HEK293 (cell line): Measurements from ENCODE around the gene DNAH3.
A peak's percentile ranks its signal among the peaks of the same experiment; 100 is the strongest.

Experiments
- KLF10 ChIP-seq: fragments of 450-650 bp; IDR thresholded peaks from 2 replicates; pipeline ENCODE4 v1.5.1; 2018; ENCODE audit warnings: missing biosample characterization, mild to moderate bottlenecking, missing genetic modification characterization
- KLF16 ChIP-seq: fragments of 450-650 bp; formaldehyde crosslinking; IDR thresholded peaks from 2 replicates; pipeline ENCODE4 v1.5.1; 2017; ENCODE audit warnings: missing biosample characterization, missing genetic modification characterization
- PBX3 ChIP-seq: sonication (generic); formaldehyde crosslinking; IDR thresholded peaks from 2 replicates; pipeline ENCODE4 v1.8.1; 2022; ENCODE audit warnings: mild to moderate bottlenecking, moderate library complexity, missing genetic modification reagents
- REPIN1 ChIP-seq: fragments of 450-650 bp; formaldehyde crosslinking; IDR thresholded peaks from 2 replicates; pipeline ENCODE4 v1.5.1; 2017; ENCODE audit warnings: missing biosample characterization, missing genetic modification characterization, low read depth
- ZBTB17 ChIP-seq: fragments of 450-650 bp; formaldehyde crosslinking; IDR thresholded peaks from 2 replicates; pipeline ENCODE4 v1.5.1; 2016; ENCODE audit warnings: missing biosample characterization, missing genetic modification characterization
- ZBTB20 ChIP-seq: fragments of 450-650 bp; formaldehyde crosslinking; IDR thresholded peaks from 2 replicates; pipeline ENCODE4 v1.5.1; 2016; ENCODE audit warnings: missing biosample characterization, missing genetic modification characterization
- ZBTB7A ChIP-seq: fragments of 450-650 bp; formaldehyde crosslinking; IDR thresholded peaks from 2 replicates; pipeline ENCODE4 v1.5.1; 2016; ENCODE audit warnings: low read depth, missing biosample characterization, missing genetic modification characterization
- ZBTB8A ChIP-seq: fragments of 450-650 bp; formaldehyde crosslinking; IDR thresholded peaks from 2 replicates; pipeline ENCODE4 v1.5.1; 2016; ENCODE audit warnings: missing biosample characterization, missing genetic modification characterization
- ZFP69B ChIP-seq: fragments of 450-650 bp; formaldehyde crosslinking; IDR thresholded peaks from 2 replicates; pipeline ENCODE4 v1.5.1; 2016; ENCODE audit warnings: missing biosample characterization, missing genetic modification characterization
- ZNF10 ChIP-seq: fragments of 450-650 bp; formaldehyde crosslinking; IDR thresholded peaks from 2 replicates; pipeline ENCODE4 v1.5.1; 2017; ENCODE audit warnings: missing biosample characterization, missing genetic modification characterization
- ZNF169 ChIP-seq: fragments of 450-650 bp; formaldehyde crosslinking; IDR thresholded peaks from 2 replicates; pipeline ENCODE4 v1.5.1; 2016; ENCODE audit warnings: missing biosample characterization, missing genetic modification characterization
- ZNF2 ChIP-seq: fragments of 450-650 bp; formaldehyde crosslinking; IDR thresholded peaks from 2 replicates; pipeline ENCODE4 v1.5.1; 2016; ENCODE audit warnings: missing biosample characterization, missing genetic modification characterization
- ZNF24 ChIP-seq: fragments of 450-650 bp; formaldehyde crosslinking; IDR thresholded peaks from 2 replicates; pipeline ENCODE4 v1.5.1; 2016; ENCODE audit warnings: missing biosample characterization, missing genetic modification characterization
- ZNF335 ChIP-seq: fragments of 450-650 bp; formaldehyde crosslinking; conservative IDR thresholded peaks from 2 replicates; pipeline ENCODE4 v1.5.1; 2016; ENCODE audit warnings: missing biosample characterization, missing genetic modification characterization
- ZNF362 ChIP-seq: fragments of 450-650 bp; formaldehyde crosslinking; IDR thresholded peaks from 2 replicates; pipeline ENCODE4 v1.5.1; 2016; ENCODE audit warnings: missing biosample characterization, missing genetic modification characterization
- ZNF398 ChIP-seq: fragments of 450-650 bp; formaldehyde crosslinking; IDR thresholded peaks from 2 replicates; pipeline ENCODE4 v1.5.1; 2017; ENCODE audit warnings: missing biosample characterization, missing genetic modification characterization
- ZNF449 ChIP-seq: fragments of 450-650 bp; formaldehyde crosslinking; IDR thresholded peaks from 2 replicates; pipeline ENCODE4 v1.5.1; 2017; ENCODE audit warnings: missing biosample characterization, mild to moderate bottlenecking, missing genetic modification characterization, moderate library complexity
- ZNF501 ChIP-seq: fragments of 450-650 bp; formaldehyde crosslinking; IDR thresholded peaks from 2 replicates; pipeline ENCODE4 v1.5.1; 2016; ENCODE audit warnings: missing biosample characterization, missing genetic modification characterization
- ZNF518A ChIP-seq: fragments of 450-650 bp; formaldehyde crosslinking; conservative IDR thresholded peaks from 2 replicates; pipeline ENCODE4 v1.5.1; 2016; ENCODE audit warnings: low read depth, missing biosample characterization, missing genetic modification characterization
- ZNF561 ChIP-seq: fragments of 450-650 bp; IDR thresholded peaks from 2 replicates; pipeline ENCODE4 v1.5.1; 2018; ENCODE audit warnings: missing biosample characterization, missing genetic modification characterization, borderline replicate concordance
- ZNF626 ChIP-seq: fragments of 450-650 bp; sonication (Bioruptor Pico); formaldehyde crosslinking; IDR thresholded peaks from 2 replicates; pipeline ENCODE4 v1.5.1; 2018; ENCODE audit warnings: missing biosample characterization, missing genetic modification characterization, inconsistent platforms
- ZNF639 ChIP-seq: fragments of 450-650 bp; formaldehyde crosslinking; IDR thresholded peaks from 2 replicates; pipeline ENCODE4 v1.5.1; 2016; ENCODE audit warnings: missing biosample characterization, missing genetic modification characterization
- ZNF692 ChIP-seq: fragments of 450-650 bp; formaldehyde crosslinking; IDR thresholded peaks from 2 replicates; pipeline ENCODE4 v1.5.1; 2016; ENCODE audit warnings: missing biosample characterization, missing genetic modification characterization
- ZNF76 ChIP-seq: fragments of 450-650 bp; formaldehyde crosslinking; IDR thresholded peaks from 2 replicates; pipeline ENCODE4; 2016; ENCODE audit warnings: low read depth, missing biosample characterization, missing genetic modification characterization, borderline replicate concordance
- ZSCAN23 ChIP-seq: fragments of 450-650 bp; formaldehyde crosslinking; IDR thresholded peaks from 2 replicates; pipeline ENCODE4 v1.5.1; 2016; ENCODE audit warnings: missing biosample characterization, missing genetic modification characterization

The DNAH3 gene

GRCh38 chr16:20900299-20901067 lies 250.2 kb downstream of the DNAH3 start, which contains the start of the genes DCUN1D3 and LYRM1 (continued):
- TF ChIP-seq ZNF362 (tag by site-specific recombination) (peak; percentile 100), REPIN1 (tag by site-specific recombination) (no peak), ZNF639 (tag by site-specific recombination) (peak; percentile 65; the same call in 1 of the 2 replicates), ZNF169 (tag by site-specific recombination) (no peak), ZNF398 (tag by site-specific recombination) (peak; percentile 76), ZNF561 (tag by site-specific recombination) (peak; percentile 50; the same call in 1 of the 2 replicates), PBX3 (CRISPR knock-in tag) (0 out of 2 replicates have a peak, but pooled peaks have one; percentile 56), KLF10 (tag by site-specific recombination) (0 out of 2 replicates have a peak, but pooled peaks have one; percentile 28), ZNF10 (peak; percentile 92), ZFP69B (tag by site-specific recombination) (peak; percentile 82), KLF16 (tag by site-specific recombination) (0 out of 2 replicates have a peak, but pooled peaks have one; percentile 19), ZNF2 (tag by site-specific recombination) (peak; percentile 82; the same call in 1 of the 2 replicates), ZBTB17 (tag by site-specific recombination) (peak; percentile 97), ZNF518A (tag by site-specific recombination) (peak; percentile 20; the same call in 1 of the 2 replicates), ZNF692 (tag by site-specific recombination) (peak; percentile 90), ZBTB7A (tag by site-specific recombination) (peak; percentile 41; the same call in 1 of the 2 replicates), ZBTB8A (tag by site-specific recombination) (peak; percentile 75), ZBTB20 (tag by site-specific recombination) (peak; percentile 70), ZSCAN23 (0 out of 2 replicates have a peak, but pooled peaks have one; percentile 12), ZNF626 (tag by site-specific recombination) (no peak), ZNF501 (peak; percentile 71; the same call in 1 of the 2 replicates), ZNF76 (tag by site-specific recombination) (peak; percentile 90), ZNF449 (tag by site-specific recombination) (peak; percentile 97), ZNF24 (tag by site-specific recombination) (peak; percentile 50), ZNF335 (tag by site-specific recombination) (peak; percentile 77)
